Ureter (tissue), 1 donor: ENCODE results near the gene CD200. TPM values are rescaled to one million over a fixed set of nuclear protein-coding genes. Genes with fewer than 3 reads are reported as not detected.
"Not testable (repeated sequence)": the region's sequence is repeated elsewhere in the genome, so short reads cannot be mapped to it uniquely, and the experiment has no call there.

Source experiments
- DNase-seq: peaks from one replicate; pipeline ENCODE4 v3.0.0-alpha.2; 2020; ENCODE audit warnings: low spot score
- total RNA-seq: library from RNA; stranded (reverse); gene quantifications from one replicate; pipeline ENCODE4 v1.2.4, GENCODE V29; 2023
- donor health status: DM: yes; HTN: yes; CAD: no.

CD200 gene
- total RNA-seq, 1 donor from 2014 or later, result 14.3 TPM

DNA sequence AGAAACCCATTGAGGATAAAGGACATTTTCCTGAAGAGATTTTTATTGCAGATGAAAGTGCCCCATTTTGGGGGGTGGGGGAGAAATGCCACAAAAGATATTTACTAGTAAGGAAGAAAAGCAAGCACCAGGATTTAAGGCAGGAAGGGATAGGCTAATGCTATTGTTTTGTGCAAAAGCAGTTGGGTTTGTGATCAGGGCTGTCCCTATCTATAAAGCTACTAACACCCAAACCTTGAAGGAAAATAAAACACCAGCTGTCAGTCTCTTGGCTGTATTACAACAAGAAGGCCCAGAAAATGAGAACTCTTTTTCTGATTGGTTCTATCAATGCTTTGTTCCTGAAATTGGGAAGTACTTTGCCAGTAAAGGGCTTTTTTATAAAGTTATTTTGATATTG, 56.0 kb downstream of the CD200 start:
- no peak for DNase-seq

DNA sequence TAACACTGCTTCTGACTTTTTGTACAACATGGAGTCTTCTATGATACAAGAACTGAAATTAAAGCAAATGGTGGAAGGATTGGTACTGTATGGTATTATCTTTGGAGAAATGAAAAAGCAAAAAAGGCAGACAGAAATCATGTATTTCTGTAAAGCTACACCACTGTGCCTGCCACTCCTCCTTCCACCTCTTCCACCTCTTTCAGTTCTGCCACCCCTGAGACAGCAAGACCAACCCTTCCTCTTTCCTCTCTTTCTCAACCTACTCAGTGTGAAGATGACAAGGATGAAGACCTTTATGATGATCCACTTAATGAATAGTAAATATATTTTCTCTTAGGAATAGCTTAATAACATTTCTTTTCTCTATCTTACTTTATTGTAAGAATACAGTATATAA, 57.0 kb downstream of the CD200 start:
- DNase-seq, result no peak

DNA sequence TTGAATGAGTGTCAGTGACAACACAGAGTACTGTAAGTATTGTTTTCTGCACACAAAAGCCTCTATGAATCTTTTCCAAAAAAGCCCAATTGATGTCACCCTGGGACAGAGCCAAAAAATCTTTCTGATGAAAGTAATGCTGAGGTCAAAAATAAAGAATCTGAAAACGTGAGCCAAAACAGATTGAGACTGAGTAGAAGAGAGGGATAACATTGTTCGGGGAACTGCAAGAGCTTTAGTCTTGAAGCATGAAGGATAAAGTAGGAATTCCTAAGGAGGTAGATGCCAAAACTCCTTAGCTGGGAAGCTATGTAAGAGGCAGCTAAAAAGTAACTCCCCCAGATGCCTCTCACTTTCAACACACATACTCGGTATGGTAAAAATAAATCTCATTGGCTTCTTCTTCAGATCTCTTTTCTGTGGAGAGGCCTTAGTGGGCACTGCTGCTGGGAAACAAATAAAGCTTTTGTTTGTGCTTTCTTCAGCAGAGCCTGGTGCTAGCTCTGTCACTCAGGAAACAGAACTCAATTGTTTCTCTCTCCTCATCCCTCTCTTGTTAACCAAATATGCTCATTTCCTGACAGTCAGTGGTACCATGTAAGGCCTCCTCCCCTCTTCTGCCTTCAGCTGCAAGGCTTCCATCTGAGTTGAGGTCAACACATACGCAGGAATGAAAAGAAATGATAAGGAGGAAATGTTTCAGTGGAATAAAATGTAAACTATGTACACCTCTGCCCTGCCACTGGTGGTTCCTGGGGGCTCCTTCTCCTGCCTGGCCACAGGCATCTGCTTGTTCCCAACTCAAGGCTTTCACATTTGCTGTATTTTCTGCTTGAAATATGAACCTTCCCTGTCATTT, 58.1 kb downstream of the CD200 start:
- DNase-seq, result no peak

DNA sequence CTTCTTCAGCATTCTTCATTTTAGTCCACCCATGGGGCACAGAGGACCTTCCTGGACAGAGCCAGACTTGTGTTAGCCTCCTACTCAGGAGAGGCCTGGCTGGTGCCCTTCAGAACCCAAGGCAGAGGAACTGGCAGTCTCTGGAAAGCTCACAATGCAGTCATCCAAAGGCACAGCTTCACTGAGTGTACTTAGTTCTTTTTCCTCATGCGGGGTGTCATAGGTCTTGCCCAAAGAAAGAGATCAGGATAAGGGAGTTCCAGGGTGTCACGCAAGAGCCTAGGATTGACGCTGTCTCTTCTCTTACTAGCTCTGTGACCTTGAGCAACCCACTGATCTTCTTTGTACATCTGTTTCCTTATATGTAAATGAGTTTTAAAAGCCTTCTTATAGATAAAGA, 58.7 kb downstream of the CD200 start:
- DNase-seq, result no peak

DNA sequence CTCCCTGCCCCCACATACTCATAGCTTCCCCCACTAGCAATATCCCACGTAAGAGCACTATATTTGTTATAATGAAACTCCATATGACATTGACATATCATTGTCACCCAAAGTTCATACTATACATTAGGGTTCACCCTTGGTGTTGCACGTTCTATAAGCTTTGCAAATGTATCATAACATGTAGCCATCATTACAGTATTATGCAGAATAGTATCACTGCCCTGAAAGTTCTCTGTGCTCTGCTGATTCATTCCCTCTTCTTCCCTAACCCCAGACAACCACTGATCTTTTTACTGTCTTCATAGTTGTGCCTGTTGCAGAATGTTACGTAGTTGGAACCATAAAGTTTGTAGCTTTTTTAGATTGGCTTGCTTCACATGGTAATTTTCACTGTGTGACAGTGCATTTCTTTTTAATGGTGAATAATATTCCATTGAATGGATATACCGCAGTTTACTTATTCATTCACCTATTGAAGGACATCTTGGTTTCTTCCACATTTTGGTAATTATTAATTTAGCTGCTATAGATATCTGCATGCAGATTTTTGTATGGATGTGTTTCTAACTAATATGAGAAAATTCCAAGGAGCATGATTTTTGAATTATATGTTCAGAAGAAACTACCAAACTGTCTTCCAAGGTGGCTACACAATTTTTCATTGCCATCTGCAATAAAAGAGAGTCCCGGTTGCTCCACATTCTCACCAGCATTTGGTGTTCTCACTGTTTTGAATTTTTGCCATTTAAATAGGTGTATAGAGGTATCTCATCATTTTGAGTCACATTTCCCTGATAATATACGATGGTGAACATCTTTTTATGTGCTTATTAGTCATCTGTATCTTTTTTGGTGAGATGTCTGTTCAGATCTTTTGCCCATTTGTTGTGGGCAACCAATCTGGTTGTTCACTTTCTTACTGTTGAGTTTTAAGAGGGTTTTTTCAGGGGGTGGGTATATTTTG, 59.7 kb downstream of the CD200 start:
- no peak for DNase-seq

DNA sequence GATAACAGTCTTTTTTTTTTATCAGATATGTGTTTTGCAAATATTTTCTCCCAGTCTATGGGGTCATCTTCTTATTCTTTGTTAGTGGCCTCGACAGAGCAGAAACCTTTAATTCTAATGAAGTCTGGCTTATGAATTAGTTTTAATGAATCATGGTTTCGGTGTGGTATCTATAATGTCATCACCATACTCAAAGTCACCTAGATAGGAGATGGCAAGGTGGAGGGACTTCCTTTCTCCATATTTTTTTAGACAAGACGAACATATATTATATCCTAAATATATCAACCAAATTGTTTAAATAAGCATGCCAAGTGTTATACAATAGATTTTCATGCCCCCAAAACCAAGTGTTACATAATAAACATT, 60.4 kb downstream of the CD200 start:
- DNase-seq, result no peak

DNA sequence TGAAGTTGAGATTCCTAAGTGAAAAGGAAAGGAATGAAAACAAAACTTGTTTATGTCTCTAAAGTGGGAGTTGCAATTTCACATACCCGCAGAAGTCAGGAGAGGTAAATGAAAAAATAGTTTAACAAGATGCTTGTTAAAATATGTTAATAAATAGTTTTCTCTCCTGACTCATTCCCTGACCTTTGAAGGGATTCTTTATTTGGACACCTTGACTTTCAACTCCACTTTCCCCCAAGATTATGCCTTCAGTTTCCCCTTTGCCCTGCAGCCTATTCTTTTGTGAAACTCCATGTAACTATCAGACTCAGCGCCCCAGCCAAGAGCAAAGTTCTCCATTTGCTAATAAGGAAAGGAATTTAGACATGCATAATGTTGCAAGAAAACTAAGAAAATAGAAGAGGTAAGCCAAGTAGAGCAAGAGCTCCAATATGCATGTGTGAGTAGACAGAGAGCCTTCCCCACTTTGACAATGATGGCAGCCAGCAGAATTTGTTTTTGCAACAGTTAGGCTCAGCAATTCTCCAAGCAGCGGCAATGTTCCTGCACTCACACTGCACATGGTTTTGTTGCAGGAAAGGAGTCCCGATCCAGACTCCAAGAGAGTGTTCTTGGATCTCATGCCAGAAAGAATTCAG, 61.2 kb downstream of the CD200 start:
- DNase-seq, result no peak

DNA sequence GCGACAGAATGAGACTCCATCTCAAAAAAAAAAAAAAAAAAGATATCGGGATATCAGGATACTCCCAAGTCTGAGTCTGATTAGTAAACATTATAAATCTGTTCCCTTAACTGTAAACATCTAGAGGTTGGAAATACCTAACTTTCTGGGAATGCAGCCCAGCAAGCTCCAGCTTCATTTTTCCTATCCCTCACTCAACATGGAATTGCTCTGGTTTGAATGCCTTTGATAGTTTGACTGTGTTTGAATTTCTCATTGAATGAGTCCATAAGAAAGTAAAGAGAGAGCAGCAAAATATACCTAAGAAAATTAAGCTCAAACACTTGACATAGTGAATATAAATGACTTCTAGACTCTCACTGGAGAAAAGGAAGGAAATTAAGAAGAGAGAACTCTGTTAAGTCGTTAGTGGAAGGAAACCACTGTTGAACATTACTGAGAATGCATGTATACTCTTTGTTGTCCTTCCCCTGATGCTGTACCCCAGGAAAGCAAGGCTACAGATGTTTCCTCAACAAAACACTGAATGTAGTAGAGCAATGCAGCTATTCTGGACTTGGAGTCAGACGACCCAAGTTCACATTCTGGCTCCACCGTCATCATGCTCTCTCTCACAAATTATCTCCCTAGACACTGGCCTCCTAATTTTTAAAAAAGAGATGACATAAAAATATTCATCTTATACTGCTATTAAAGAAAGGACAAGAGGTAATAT, 62.4 kb downstream of the CD200 start:
- DNase-seq, result no peak

DNA sequence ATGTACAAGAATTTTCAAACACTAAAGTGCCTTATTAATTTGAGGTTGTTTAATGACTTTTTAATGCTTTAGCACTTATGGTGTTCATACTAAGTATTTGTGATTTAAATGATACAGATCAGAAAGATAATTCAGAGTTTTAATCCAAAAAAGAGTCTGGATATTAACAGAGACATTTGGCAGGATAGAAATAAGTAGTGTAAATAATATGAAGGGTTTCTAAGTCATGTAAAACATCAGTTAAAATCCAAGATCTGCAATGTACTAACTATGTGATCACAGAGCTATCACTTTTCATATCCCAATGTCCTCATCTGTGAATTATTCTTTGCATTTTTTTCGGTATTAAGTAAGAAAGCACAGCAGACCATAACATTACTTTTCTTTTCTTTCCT, 62.9 kb downstream of the CD200 start:
- DNase-seq, result no peak

DNA sequence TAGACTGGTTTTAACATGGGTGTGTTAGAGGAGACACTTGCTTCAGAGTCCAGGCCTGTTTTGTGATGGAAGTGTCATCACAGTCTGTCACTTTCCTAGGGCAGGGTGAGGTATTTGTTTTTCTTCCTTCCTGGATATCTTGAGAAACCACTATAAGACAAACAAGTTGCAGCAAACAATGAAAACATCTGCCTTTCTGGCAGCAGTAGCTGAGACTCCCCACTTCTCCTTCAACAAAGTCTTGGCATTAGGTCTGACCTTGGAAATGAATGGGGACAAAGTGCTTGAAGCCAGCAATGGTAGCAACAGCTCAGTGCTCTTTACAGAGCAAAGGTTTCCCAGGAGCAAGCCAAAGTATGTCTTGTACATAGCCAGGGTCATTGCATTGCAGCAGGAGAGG, 64.6 kb downstream of the CD200 start:
- no peak for DNase-seq

DNA sequence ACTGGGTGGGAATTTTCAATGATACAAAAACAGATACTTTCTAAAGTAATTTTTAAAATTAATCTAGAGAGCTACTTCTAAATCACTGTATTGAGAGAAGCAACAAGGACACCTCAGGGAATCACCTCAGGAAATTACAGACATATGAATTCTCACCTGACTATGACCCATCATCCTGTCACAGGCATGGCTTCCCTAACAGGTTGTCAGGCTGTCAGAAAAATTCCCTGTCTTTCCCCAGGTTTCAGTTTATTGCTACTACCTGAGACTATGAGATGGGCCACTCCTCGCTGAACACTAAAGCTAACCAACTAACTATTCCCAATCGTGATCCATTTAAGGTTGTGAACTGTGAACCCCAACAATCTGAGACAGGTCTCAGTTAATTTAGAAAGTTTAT, 66.1 kb downstream of the CD200 start:
- DNase-seq, result no peak

DNA sequence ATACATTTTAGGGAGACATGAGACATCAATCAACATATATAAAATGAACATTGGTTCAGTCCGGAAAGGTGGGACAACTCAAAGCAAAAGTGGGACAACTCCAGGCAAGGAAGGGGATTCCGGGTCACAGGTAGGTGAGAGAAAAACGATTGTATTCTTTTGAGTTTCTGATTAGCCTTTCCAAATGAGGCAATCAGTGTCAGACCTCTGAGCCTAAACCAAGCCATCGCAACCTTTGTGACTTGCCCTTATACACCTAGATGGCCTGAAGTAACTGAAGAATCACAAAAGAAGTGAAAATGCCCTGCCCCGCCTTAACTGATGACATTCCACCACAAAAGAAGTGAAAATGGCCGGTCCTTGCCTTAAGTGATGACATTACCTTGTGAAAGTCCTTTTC, 66.6 kb downstream of the CD200 start:
- DNase-seq, result not testable (repeated sequence)

DNA sequence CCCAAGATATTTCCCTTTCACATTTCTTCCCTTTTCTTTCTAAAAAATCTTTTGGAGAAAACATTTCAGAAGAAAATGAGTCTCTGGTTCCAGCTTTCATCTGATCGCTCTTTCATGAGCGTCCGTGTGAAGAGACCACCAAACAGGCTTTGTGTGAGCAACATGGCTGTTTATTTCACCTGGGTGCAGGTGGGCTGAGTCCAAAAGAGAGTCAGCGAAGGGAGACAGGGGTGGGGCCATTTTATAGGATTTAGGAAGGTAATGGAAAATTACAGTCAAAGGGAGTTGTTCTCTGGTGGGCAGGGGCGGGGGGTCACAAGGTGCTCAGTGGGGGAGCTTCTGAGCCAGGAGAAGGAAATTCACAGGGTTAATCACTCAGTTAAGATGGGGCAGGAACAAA, 67.4 kb downstream of the CD200 start:
- DNase-seq, result not testable (repeated sequence)

DNA sequence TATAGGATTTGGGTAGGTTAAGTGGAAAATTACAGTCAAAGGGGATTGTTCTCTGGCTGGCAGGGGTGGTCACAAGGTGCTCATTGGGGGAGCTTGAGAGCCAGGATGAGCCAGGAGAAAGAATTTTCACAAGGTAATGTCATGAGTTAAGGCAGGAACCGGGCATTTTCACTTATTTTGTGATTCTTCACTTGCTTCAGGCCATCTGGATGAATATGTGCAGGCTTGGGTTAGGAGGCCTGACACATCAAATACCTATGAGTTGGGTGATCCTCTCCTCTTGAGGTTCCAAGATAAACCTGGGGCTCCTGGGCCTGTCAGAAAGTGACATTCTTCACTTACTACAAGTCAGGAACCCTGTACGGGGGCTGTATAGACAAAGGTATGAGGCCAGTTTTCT, 68.7 kb downstream of the CD200 start:
- DNase-seq, result no peak

DNA sequence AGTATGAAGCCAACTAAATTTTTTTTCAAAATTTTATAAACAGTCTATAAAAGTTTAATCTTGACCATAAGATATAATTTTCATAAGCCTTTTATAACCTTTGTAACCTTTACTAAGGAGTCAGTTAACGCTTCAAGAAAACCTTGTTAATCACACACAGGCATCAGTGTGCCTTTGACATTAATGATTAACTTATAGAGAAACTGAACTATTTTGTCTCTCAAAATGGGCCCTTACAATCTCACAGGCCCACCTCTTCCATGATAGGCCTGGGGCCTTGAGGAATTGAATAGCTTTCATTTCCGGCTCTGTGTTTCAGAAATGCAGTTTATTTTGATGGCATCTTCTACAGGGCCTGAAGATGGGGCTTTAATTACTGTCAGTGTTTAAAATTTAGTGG, 70.1 kb downstream of the CD200 start:
- DNase-seq, result no peak

DNA sequence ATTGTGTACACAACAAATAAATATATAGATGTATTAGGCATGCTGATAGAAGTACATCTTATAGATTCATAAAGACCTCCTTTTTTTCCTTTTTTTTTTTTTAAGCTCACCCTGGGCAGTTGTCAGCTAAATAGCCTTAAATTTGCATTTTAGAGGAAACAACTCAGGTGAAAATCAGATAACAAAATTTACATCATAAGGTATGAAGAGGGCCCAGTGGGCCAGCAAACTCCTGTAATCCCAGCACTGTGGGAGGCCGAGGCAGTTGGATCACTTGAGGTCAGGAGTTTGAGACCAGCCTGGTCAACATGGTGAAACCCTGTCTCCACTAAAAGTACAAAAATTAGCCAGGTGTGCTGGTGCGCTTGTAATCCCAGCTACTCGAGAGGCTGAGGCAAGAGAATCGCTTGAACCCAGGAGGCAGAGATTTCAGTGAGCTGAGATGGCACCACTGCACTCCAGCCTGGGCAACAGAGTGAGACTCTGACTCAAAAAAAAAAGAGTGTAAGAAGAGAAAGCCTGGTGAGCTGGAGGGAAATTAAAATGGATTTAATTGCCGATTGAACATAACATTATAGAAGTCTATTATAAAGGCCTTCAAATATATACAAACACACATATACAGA, 72.1 kb downstream of the CD200 start:
- DNase-seq, result not testable (repeated sequence)

DNA sequence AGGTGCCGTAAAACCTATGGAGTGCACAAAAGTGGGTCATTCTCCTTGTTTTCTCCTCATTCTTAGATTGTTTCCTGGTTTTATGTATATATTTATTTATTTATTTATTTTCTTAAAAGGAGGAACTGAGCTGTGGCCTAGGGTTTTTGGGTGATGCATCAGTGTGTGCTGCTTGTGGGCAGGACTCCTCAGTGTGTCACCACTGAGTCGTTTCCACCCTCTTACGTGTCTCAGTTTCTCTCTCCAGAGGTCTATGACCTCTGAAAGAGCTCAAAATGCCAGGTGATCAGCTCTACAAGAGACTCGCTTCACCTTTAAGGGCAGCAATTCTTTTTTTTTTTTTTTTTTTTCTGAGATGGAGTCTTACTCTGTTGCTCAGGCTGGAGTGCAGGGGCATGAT, 72.9 kb downstream of the CD200 start:
- DNase-seq, result no peak

DNA sequence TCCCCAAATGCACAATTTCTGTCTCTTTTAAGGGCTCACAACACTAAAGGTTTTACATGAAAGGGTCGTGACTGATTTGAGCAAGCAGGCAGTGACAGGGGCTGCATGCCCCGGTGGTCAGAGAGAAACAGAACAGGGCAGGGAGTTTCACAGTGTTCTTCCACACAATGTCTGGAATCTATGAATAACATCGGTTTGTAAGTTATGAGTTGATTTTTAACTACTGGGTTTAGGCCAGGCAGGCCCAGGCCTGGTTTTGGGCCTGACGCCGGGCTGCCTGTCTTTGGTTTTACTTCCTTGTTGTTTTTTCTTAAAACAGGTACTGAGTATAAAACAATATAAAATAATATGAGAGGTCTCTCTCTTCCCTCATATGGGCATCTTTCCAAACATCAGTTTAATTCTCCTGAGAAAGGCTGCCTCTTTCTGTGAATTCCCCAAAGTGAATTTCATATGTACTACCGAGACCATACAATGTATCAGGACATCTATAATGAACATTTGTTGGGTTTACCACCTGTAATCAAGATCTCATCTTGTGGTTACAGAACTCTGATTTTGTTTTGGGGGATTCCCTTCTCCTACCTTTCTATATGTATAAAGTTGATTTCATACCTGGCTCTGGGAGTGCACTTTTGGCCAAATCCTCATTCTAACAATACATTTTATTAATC, 74.4 kb downstream of the CD200 start:
- peak; percentile 50 for DNase-seq

DNA sequence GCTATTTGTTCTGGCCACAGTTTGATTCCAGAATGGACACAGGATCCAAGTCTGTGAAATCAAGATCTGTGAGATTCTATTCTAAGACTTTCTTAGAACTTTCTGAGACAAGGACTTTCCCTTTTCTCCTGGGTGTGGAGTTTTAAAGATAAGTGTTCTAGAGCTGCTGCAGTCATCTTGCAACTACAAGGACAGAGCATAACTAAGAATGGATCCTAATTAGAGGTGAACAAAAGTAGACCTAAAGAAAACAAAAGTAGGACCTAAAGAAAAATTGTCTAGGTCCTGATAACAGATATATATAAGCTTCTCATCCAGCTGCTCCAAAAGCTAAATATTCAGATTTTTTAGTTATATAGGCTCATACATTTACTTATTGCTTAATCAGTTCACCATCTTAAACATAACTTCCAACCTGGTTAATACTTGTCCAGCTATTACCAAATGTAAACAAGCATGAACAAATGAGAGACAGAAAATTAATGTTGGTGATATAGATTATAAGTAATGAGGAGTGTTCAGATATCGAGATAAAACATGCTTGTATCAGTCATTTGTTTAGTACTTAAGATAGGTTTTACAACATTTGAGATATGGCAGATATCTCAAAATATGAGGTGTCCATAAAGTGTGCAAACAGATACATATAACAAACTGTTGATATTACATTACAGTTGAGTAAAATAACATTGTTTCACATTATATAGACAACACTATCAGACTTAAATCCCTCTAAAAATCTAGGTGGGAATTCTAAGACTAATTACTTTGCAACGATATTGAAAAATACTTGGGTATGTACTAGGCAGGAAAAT, 75.1 kb downstream of the CD200 start:
- DNase-seq, result no peak

DNA sequence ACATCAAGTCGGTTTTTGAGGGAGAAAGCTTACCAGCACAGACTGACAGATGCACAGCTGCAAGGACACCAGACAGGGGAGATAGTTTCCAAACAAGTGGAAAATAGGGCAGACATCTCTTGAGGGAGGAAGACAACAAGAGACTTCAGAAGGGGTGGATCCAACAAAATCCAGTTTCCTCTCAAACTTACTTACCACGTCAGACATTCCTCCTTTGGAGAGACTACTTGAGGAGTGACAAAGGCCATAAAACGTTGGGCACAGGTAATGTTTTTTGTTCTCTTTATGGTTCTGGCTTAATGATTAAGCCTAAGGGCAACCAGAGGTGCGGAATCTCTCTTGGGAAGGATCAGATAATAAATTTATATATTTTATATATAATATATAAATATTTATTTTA, 76.1 kb downstream of the CD200 start:
- DNase-seq, result no peak
